CD4-positive, alpha-beta T cell treated with Interleukin-10 for 1 hour (primary cell): ENCODE data around the gene NRROS.
"Not testable (repeated sequence)": the region's sequence is repeated elsewhere in the genome, so short reads cannot be mapped to it uniquely, and the experiment has no call there.

Experiments
- DNase-seq: peaks from one replicate; pipeline ENCODE4 v3.0.0-alpha.2; 2020

NRROS gene

GRCh38 chr3:196639483-196640296 lies at the start of gene NRROS:
Gene NRROS (plus strand): TSS chr3:196639694. CDS start chr3:196654540, 14,846 bp downstream.
- DNase-seq, result peak; percentile 67

- DNase-seq, result no peak
These were observed 49.2 kb upstream of the NRROS start for GRCh38 chr3:196590279-196590678.

GRCh38 chr3:196596355-196596754 lies 43.1 kb upstream of the NRROS start:
- DNase-seq, result no peak

GRCh38 chr3:196597971-196598733 lies 41.3 kb upstream of the NRROS start:
- peak; percentile 63 for DNase-seq

- DNase-seq, result no peak
These were observed 39.8 kb upstream of the NRROS start for GRCh38 chr3:196599734-196600128.

- no peak for DNase-seq
These were observed 39.1 kb upstream of the NRROS start for GRCh38 chr3:196600359-196600758.

GRCh38 chr3:196602673-196603072 lies 36.8 kb upstream of the NRROS start:
- DNase-seq, result no peak

GRCh38 chr3:196603683-196604082 lies 35.8 kb upstream of the NRROS start:
- no peak for DNase-seq

- DNase-seq, result peak; percentile 65
These were observed 34.9 kb upstream of the NRROS start for GRCh38 chr3:196604548-196604947.

- DNase-seq, result no peak
These were observed 30.8 kb upstream of the NRROS start for GRCh38 chr3:196608693-196609092.

GRCh38 chr3:196609343-196609775 lies 30.1 kb upstream of the NRROS start:
- peak; percentile 93 for DNase-seq

GRCh38 chr3:196609805-196610515 lies 29.5 kb upstream of the NRROS start:
- DNase-seq, result peak; percentile 31

GRCh38 chr3:196611761-196612483 lies 27.6 kb upstream of the NRROS start:
- peak; percentile 21 for DNase-seq

GRCh38 chr3:196615234-196615633 lies 24.3 kb upstream of the NRROS start:
- not testable (repeated sequence) for DNase-seq

- no peak for DNase-seq
These were observed 22.2 kb upstream of the NRROS start for GRCh38 chr3:196617256-196617655.

GRCh38 chr3:196619223-196619622 lies 20.3 kb upstream of the NRROS start:
- no peak for DNase-seq

GRCh38 chr3:196619627-196620026 lies 19.9 kb upstream of the NRROS start:
- DNase-seq, result not testable (repeated sequence)

- peak; percentile 42 for DNase-seq
These were observed 19.3 kb upstream of the NRROS start for GRCh38 chr3:196620161-196620604.

GRCh38 chr3:196620684-196621083 lies 18.8 kb upstream of the NRROS start:
- DNase-seq, result no peak

- no peak for DNase-seq
These were observed 17.9 kb upstream of the NRROS start for GRCh38 chr3:196621611-196622010.

GRCh38 chr3:196624067-196624790 lies 15.3 kb upstream of the NRROS start:
- no peak for DNase-seq

GRCh38 chr3:196624907-196625306 lies 14.6 kb upstream of the NRROS start:
- DNase-seq, result no peak
